ENCODE measurements around the gene COL15A1.

COL15A1 gene

GRCh38 chr9:99027443-99027842 is 83.7 kb downstream of the COL15A1 start:
- ChIA-PET CTCF (interaction anchor here (0.6 to 1.2 kb wide), 2 partner anchors 35 to 179 kb away, joined by 3 to 4 read pairs; no protein-coding TSS in a partner anchor), POLR2A (no interaction called here)
- no peak for DNase-seq (ENCODE audit: extremely low spot score)
- TF ChIP-seq LEF1 (IDR thresholded peaks at IDR 0.05; ENCODE audit: borderline replicate concordance) (no peak), FOXM1 (IDR thresholded peaks at IDR 0.05; ENCODE audit: borderline replicate concordance) (no peak), ZNF384 (IDR thresholded peaks at IDR 0.05) (no peak), CTBP1 (IDR thresholded peaks at IDR 0.05; ENCODE audit: borderline replicate concordance) (no peak), TARDBP (IDR thresholded peaks at IDR 0.05) (no peak), NFRKB (IDR thresholded peaks at IDR 0.05) (no peak), FOXK2 (IDR thresholded peaks at IDR 0.05) (no peak), L3MBTL2 (conservative IDR thresholded peaks at IDR 0.05) (no peak), SP1 (IDR thresholded peaks at IDR 0.05) (no peak), HDGF (IDR thresholded peaks at IDR 0.05; ENCODE audit: borderline replicate concordance) (no peak), FOXA1 (IDR thresholded peaks at IDR 0.05) (no peak), BHLHE40 (IDR thresholded peaks at IDR 0.05; ENCODE audit: borderline replicate concordance) (no peak), SUZ12 (IDR thresholded peaks at IDR 0.05) (no peak)

DNA sequence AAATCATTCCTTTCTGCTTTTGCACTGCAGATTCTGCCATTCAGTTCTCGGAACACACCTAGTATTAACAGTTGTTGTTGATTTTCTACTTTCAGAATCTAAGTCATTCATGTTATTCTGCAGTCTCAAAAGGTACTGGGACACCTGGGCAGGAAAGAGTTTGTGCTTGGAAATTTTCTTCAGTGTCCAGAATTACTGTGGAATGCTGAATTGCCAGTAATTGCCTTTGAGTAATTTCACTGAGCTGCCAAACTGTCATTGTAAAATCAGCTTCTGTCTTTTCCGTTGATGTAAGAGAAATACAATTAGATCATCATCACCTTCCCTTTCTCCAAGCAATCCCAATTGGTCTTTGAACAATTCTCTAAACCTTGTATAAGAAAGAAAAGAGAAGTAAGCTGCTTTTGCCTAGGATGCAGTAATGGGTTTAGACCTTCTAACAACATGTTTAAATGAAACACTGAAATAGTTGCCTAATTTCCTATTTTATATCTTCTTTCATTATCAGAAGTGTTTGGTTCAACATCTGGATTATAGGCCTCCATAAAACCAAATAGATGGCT is 85.5 kb downstream of the COL15A1 start:
- DNase-seq (ENCODE audit: extremely low spot score), result no peak
- POLR2A ChIA-PET, result no interaction called here
- TF ChIP-seq SUZ12 (IDR thresholded peaks at IDR 0.05) (no peak), NFRKB (IDR thresholded peaks at IDR 0.05) (no peak), ZNF384 (IDR thresholded peaks at IDR 0.05) (no peak), TARDBP (IDR thresholded peaks at IDR 0.05) (no peak), FOXM1 (IDR thresholded peaks at IDR 0.05; ENCODE audit: borderline replicate concordance) (no peak), BHLHE40 (IDR thresholded peaks at IDR 0.05; ENCODE audit: borderline replicate concordance) (no peak), FOXK2 (IDR thresholded peaks at IDR 0.05) (no peak), HDGF (IDR thresholded peaks at IDR 0.05; ENCODE audit: borderline replicate concordance) (no peak), CTBP1 (IDR thresholded peaks at IDR 0.05; ENCODE audit: borderline replicate concordance) (no peak), L3MBTL2 (conservative IDR thresholded peaks at IDR 0.05) (no peak), ELF4 (IDR thresholded peaks at IDR 0.05) (no peak), SP1 (IDR thresholded peaks at IDR 0.05) (no peak), LEF1 (IDR thresholded peaks at IDR 0.05; ENCODE audit: borderline replicate concordance) (no peak), FOXA1 (IDR thresholded peaks at IDR 0.05) (no peak), ARNT (IDR thresholded peaks at IDR 0.05) (no peak)
- TF ChIP-seq, protein P1, sequence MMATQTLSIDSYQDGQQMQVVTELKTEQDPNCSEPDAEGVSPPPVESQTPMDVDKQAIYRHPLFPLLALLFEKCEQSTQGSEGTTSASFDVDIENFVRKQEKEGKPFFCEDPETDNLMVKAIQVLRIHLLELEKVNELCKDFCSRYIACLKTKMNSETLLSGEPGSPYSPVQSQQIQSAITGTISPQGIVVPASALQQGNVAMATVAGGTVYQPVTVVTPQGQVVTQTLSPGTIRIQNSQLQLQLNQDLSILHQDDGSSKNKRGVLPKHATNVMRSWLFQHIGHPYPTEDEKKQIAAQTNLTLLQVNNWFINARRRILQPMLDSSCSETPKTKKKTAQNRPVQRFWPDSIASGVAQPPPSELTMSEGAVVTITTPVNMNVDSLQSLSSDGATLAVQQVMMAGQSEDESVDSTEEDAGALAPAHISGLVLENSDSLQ (IDR thresholded peaks at IDR 0.05), result no peak

DNA sequence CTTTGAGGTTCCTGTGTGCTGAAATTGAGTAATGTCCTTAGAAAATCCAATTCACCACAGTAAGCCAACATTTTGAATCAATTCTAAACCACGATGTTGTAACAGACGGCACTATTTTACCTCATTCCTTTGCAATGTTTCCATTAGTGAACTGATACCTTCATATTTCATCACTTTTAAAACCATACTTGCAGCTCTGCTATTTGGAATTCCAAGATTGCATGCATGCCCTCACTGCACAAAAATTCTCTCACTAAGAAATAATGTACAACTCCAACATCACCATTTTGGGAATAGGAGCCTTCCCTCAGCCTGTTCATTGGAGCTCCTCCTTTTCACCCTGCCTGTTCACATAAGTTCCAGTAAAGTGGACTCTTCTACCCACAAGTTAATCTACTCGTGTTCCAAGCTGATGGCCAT is 86.4 kb downstream of the COL15A1 start:
- POLR2A ChIA-PET, result no interaction called here
- no peak for TF ChIP-seq LEF1 (IDR thresholded peaks at IDR 0.05; ENCODE audit: borderline replicate concordance)
- no peak for TF ChIP-seq HDGF (IDR thresholded peaks at IDR 0.05; ENCODE audit: borderline replicate concordance)
- no peak for TF ChIP-seq SUZ12 (IDR thresholded peaks at IDR 0.05)
- TF ChIP-seq, protein P1 (IDR thresholded peaks at IDR 0.05), result no peak
- TF ChIP-seq CTBP1 (IDR thresholded peaks at IDR 0.05; ENCODE audit: borderline replicate concordance), result no peak
- TF ChIP-seq SP1 (IDR thresholded peaks at IDR 0.05), result no peak
- TF ChIP-seq ARNT (IDR thresholded peaks at IDR 0.05), result no peak
- TF ChIP-seq FOXM1 (IDR thresholded peaks at IDR 0.05; ENCODE audit: borderline replicate concordance), result no peak
- TF ChIP-seq TARDBP (IDR thresholded peaks at IDR 0.05), result no peak
- no peak for TF ChIP-seq BHLHE40 (IDR thresholded peaks at IDR 0.05; ENCODE audit: borderline replicate concordance)
- TF ChIP-seq FOXA1 (IDR thresholded peaks at IDR 0.05), result no peak
- TF ChIP-seq FOXK2 (IDR thresholded peaks at IDR 0.05), result no peak
- no peak for TF ChIP-seq ELF4 (IDR thresholded peaks at IDR 0.05)
- no peak for TF ChIP-seq ZNF384 (IDR thresholded peaks at IDR 0.05)
- TF ChIP-seq NFRKB (IDR thresholded peaks at IDR 0.05), result no peak
- TF ChIP-seq L3MBTL2 (conservative IDR thresholded peaks at IDR 0.05), result no peak
- no peak for DNase-seq (ENCODE audit: extremely low spot score)
- CTCF ChIA-PET, result no interaction called here

More for the DNA sequence above, 85.5 kb downstream of the COL15A1 start:
- CTCF ChIA-PET, result no interaction called here

- CTCF ChIA-PET, result no interaction called here
- no peak for DNase-seq (ENCODE audit: extremely low spot score)
These were observed 87.0 kb downstream of the COL15A1 start for GRCh38 chr9:99030610-99031109.

DNA sequence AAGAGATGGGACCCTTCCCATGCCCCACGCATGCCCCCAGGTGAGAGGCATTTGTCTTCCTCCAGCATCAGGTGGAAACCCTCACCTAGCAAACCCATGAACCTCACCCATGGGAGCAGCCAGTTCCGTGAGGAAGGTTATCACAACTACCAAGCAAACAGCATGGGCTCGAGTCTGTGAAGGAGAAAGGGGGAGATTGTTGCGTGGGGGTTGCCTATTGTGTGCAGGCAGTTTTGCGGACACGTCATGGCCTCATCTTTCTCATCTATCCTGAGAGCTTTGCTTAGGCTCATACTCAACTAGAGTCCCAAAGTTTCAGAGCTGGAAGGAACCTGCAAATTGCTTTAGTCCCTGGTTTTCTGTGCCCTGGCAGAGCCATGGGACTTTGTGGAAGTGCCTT is 87.6 kb downstream of the COL15A1 start:
- ChIA-PET CTCF (no interaction called here), POLR2A (no interaction called here)
- TF ChIP-seq BHLHE40 (IDR thresholded peaks at IDR 0.05; ENCODE audit: borderline replicate concordance), result no peak
- TF ChIP-seq TARDBP (IDR thresholded peaks at IDR 0.05), result no peak
- no peak for TF ChIP-seq SUZ12 (IDR thresholded peaks at IDR 0.05)
- TF ChIP-seq SP1 (IDR thresholded peaks at IDR 0.05), result no peak
- TF ChIP-seq NFRKB (IDR thresholded peaks at IDR 0.05), result no peak
- no peak for TF ChIP-seq HDGF (IDR thresholded peaks at IDR 0.05; ENCODE audit: borderline replicate concordance)
- no peak for TF ChIP-seq FOXM1 (IDR thresholded peaks at IDR 0.05; ENCODE audit: borderline replicate concordance)
- TF ChIP-seq ELF4 (IDR thresholded peaks at IDR 0.05), result no peak
- no peak for TF ChIP-seq LEF1 (IDR thresholded peaks at IDR 0.05; ENCODE audit: borderline replicate concordance)
- no peak for TF ChIP-seq FOXK2 (IDR thresholded peaks at IDR 0.05)
- TF ChIP-seq ARNT (IDR thresholded peaks at IDR 0.05), result no peak
- TF ChIP-seq CTBP1 (IDR thresholded peaks at IDR 0.05; ENCODE audit: borderline replicate concordance), result no peak
- TF ChIP-seq L3MBTL2 (conservative IDR thresholded peaks at IDR 0.05), result no peak
- TF ChIP-seq, protein P1 (IDR thresholded peaks at IDR 0.05), result no peak
- TF ChIP-seq FOXA1 (IDR thresholded peaks at IDR 0.05), result no peak
- no peak for TF ChIP-seq ZNF384 (IDR thresholded peaks at IDR 0.05)
- no peak for DNase-seq (ENCODE audit: extremely low spot score)

More at GRCh38 chr9:99030610-99031109, 87.0 kb downstream of the COL15A1 start:
- POLR2A ChIA-PET, result no interaction called here
- no peak for TF ChIP-seq FOXA1 (IDR thresholded peaks at IDR 0.05)
- no peak for TF ChIP-seq ZNF384 (IDR thresholded peaks at IDR 0.05)
- no peak for TF ChIP-seq BHLHE40 (IDR thresholded peaks at IDR 0.05; ENCODE audit: borderline replicate concordance)
- no peak for TF ChIP-seq SUZ12 (IDR thresholded peaks at IDR 0.05)
- TF ChIP-seq SP1 (IDR thresholded peaks at IDR 0.05), result no peak
- TF ChIP-seq LEF1 (IDR thresholded peaks at IDR 0.05; ENCODE audit: borderline replicate concordance), result no peak
- no peak for TF ChIP-seq FOXM1 (IDR thresholded peaks at IDR 0.05; ENCODE audit: borderline replicate concordance)
- no peak for TF ChIP-seq NFRKB (IDR thresholded peaks at IDR 0.05)
- TF ChIP-seq ARNT (IDR thresholded peaks at IDR 0.05), result no peak
- no peak for TF ChIP-seq HDGF (IDR thresholded peaks at IDR 0.05; ENCODE audit: borderline replicate concordance)
- TF ChIP-seq ELF4 (IDR thresholded peaks at IDR 0.05), result no peak
- TF ChIP-seq, protein P1 (IDR thresholded peaks at IDR 0.05), result no peak
- TF ChIP-seq TARDBP (IDR thresholded peaks at IDR 0.05), result no peak
- TF ChIP-seq L3MBTL2 (conservative IDR thresholded peaks at IDR 0.05), result no peak
- no peak for TF ChIP-seq FOXK2 (IDR thresholded peaks at IDR 0.05)
- no peak for TF ChIP-seq CTBP1 (IDR thresholded peaks at IDR 0.05; ENCODE audit: borderline replicate concordance)
